Stimulated activated CD4-positive, alpha-beta T cell treated with anti-CD3 and anti-CD28 coated beads, Interleukin-4, amount 100 ng/mL, for 4 hours (primary cell): Measurements from ENCODE around the gene NPTN.
A peak's percentile ranks its signal among the peaks of the same experiment; 100 is the strongest.
"Not testable (repeated sequence)": the region's sequence is repeated elsewhere in the genome, so short reads cannot be mapped to it uniquely, and the experiment has no call there.

Experiments used
- DNase-seq, 2 experiments: peaks; one replicate each; pipeline ENCODE4 v3.0.0-alpha.2; 2020

NPTN gene

DNA sequence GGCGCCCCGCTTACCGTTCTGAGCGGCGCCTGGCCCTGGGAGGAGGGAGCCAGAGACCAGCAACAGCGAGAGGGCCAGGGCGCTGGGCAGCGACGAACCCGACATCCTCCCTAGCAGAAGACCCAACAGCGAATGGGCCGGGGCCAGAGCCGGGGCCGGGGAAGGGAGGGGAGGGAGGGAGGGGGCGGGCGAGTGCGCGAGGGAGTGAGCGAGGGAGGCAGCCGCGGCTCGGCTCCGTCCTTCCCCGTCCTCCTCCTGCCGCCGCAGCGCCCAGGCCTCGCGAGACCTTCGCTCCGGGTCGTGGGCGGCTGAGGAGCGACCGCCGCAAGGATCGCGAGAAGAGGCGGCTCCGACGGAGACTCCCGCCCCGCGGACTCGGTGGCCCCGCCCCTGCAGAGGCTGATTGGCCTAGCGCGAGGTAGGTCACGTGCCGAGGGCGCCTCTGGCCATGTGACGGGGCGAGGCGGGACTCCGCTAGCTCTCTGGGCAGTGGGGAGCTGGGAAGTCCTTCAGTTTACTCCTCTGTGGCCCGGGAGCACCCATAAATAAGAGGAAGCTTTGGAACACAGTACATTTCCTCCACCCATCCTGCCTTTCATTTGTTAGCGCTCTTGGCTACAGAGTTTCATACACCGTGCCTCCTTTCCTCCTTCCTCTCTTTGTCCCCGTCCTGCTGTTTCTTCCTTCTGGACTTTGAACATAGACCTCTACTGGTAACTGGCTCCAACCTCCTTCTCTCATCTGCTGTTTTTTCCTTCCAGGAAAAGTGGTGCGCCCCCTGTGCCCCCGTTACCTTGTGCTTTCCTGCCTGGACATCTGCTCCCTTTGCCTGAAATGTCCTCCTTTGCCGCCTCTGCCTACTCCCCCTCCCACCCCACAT lies at the start of gene NPTN:
Gene NPTN, minus strand, starts transcription at position 279 of the 880 bp plus-strand sequence. Its CDS starts 174 bp downstream, at position 105.
- DNase-seq, result peak; percentile 99

DNA sequence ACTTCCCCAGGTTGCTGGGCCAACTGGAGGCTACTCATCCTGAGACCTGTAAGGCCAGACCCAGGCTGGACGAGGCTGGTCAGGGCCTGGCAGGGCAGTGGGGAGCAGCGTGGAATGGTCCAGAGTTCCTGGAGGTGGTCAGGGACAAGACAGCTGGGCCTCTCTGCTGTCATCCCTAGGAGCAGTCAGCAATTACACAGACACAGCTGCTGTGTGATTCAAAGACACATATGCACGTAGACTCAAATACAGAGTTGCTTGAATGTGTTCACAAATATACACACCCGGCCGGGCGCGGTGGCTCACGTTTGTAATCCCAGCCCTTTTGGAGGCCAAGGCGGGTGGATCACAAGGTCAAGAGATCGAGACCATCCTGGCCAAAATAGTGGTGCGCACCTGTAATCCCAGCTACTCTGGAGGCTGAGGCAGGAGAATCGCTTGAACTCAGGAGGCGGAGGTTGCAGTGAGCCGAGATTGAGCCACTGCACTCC lies 49.5 kb upstream of the NPTN start:
- DNase-seq, result no peak

DNA sequence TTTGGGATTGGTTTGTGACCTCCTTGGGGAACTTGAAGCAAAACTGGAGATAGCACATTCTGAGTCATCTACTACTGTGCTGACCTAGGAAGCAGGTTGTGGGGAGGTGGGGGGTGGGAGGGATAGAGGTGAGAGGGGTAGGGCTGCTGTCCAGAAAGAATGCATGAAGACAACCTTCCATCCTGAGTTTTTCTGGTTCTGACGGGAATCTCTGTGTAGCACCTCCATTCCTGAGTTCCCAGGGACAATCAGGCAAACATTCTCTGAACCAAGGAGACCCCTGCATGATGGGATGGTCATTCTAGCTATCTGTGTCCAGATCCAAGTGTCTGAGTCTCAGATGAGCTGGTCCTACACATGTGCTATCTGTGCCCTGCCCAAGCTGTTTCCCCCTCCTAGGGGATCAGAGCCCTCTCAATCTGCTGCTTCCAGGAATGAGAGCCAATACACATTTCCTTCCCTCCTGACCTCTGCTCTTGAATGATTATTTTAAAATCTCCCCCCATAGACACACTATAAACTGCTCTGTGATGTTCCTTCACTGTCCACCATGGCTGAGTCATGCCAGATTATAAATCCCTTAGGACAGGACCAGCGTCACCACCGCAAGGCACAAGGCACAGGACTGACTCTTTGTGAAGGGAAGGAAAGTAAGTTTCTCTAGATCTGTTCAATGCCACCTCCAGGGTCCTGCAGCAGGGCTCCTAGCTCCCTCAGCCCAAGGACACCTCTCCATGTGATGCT lies 48.8 kb upstream of the NPTN start:
- DNase-seq, result no peak

DNA sequence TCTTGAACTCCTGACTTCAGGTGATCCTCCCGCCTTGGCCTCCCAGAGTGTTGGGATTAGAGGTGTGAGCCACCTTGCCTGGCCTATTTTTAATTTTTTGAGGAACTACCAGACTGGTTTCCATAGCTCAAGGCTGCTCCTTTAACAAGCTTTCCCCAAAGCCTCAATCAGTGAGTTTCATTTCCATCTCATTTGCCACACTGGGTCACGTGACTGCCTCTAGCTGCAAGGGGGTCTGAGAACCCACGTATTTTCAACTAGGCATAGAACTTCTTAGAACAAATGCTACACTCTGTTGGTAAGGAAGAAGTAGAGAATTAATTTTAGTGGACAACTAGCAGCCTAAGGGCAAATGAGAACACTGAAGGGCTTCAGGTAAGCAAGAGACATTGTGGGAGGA lies 47.9 kb upstream of the NPTN start:
- DNase-seq, result no peak

DNA sequence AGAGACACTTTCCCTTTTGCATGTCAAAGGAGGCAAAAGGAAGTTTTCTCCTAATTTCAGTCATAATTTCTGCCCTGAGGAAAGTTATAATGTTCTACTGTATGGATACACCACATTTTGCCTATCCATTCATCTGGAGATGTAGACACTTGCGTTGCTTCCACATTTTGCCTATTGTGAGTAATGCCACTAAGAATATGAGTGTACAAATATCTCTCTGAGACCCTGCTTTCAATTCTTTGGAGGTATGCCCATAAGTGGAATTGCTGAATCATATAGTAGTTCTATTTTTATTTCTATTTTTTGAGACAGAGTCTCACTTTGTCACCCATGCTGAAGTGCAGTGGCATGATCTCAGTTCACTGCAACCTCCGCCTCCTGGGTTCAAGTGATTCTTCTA lies 47.4 kb upstream of the NPTN start:
- DNase-seq, result no peak

DNA sequence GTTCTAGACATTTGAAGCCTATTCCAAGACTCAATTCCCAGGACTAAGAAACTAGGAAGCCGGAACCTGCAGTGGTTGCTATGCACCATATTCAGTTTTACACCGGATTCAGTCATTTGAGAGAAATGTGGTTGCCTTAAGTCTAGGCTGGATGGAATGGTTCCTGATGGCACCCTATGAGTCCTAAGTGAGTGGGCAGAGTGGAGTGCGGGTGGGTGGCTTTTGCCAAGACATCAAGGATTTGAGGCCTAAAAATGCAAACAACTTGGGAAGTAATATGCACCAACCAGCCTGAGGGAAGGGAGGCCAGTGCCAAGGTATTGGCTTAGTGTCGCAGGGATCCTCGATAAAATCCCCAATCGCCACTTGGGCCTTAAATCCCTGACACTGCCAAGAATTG lies 46.8 kb upstream of the NPTN start:
- DNase-seq, result no peak

DNA sequence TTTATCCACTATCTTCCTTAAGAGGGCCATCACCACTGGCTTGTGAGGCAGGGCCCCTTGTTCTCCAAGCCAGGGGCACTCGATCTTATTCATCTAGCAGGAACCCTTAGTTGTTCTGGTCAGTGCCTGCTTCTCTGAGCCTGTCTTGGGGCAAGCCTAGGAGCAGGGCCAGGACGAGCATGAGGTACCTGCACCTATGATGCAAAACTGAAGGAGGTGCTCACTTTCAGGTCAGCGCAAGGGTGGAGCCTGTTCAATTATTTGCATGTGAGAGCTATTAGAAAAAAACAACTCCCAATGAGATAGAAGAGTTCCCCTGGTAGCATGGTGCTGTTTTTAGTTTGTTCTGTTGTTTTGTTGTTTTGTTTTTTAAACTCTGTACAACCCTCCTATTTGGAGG lies 46.0 kb upstream of the NPTN start:
- DNase-seq, result no peak

DNA sequence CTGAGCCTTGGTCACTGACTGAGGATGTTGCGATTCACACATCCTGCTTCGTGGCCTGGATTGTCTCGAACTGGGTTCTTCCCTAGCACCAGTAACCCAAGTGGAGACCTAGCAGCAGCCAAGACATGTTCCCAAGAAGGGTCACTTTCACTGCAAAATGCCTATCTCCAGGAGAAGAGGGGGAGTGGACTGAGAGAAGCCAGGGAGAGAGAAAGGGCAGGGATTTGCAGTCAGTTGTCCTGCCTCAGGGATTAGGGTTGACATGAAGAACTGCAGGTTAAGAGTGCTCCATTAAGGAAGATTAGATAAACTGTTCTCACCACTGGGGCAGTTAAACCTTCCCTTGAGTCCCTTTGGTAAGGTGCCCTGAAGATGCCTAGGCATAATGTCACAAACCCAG lies 45.3 kb upstream of the NPTN start:
- DNase-seq, result no peak

DNA sequence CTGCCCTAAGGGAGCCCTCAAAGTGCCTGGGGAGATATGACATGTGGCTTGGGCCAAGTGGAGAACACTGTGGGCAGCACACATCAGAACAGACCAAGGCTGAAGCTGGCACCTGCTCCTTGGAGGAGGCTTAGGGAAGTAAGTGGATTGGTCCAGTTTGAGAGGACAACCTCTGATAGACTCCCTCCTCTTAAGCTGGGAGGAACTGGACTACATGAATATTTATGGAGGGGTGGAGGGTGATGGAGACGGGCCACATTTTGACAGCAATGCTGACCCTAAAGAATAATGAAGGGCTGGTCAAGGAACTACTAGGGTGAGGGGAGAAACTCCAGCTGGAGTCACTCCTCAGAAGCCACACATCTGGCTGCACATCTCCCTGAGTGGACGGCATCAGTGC lies 44.5 kb upstream of the NPTN start:
- no peak for DNase-seq

DNA sequence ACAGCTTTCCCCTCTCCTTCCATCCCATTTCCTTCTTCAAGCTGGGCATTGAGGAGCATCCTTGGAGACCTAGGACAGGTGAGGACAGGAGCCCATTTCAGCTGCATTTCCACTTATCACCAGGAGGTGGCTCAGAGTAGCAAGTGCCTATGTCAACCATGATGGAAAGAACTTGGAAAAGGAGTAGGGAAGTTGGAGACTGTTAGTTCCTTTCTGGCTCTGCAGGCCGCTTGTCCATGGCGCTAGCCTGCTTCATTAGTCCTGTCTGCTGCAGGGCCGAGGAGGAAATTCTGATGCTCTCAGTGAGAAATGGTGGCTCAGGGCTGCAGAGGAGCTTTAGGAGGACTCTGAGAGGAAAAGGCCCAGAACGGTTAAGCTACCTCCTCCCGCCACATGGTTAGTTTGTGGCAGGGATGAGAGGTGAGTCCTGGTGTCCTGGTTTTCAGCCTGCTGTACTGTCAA lies 44.0 kb upstream of the NPTN start:
- DNase-seq, result peak; percentile 36 to 44

DNA sequence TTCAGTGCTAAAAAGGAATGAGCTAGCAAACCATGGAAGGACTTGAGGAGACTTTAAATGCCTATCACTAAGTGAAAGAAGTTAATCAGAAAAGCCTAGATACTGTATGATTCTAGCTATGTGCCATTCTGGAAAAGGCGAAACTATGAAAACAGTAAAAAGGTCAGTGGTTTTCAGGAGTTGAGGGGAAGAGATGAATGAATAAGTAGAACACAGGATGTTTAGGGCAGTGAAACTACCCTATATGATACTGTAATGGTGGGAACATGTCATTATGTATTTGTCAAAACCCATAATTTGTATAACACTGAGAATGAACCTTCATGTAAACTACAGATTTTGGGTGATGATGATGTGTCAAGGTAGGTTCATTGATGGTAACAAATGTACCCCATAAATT lies 41.4 kb upstream of the NPTN start:
- no peak for DNase-seq

DNA sequence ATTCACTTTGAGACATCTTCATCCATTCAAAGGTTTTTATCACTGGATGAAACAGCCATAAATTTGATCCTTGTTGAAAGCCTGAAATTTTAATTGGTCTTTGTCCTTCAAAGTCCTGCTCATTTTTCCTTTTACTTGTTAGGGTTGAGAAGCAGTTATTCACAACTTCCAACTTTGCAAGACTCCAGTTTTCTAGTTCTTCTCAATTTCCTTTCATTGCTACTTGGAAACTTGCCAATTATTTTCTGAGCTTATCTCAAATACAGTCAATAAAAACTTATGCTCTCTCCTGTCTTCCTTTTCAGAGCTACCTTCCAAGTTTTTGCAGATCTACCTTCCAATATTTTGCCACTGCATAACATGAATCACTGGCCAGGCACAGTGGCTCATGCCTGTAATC lies 27.3 kb upstream of the NPTN start:
- no peak for DNase-seq

DNA sequence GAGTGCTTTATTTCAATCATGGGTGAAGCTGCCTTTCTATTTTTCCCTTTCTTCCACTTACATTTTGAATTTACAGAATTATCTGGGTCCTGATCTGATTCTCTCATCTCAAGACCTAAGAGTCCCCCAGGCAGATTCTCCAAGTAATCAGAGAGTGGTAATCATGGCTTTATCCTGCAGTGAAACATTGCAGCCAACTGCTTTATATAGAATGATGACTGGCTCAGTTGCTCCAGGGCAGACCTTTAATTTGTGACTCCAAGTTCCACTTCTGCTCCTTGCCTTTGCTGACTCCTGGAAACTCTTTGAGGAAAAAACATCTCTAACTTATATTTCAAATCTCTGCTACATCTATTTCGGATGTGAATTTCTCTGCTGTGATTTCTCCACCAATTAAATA lies 25.5 kb upstream of the NPTN start:
- DNase-seq, result no peak

DNA sequence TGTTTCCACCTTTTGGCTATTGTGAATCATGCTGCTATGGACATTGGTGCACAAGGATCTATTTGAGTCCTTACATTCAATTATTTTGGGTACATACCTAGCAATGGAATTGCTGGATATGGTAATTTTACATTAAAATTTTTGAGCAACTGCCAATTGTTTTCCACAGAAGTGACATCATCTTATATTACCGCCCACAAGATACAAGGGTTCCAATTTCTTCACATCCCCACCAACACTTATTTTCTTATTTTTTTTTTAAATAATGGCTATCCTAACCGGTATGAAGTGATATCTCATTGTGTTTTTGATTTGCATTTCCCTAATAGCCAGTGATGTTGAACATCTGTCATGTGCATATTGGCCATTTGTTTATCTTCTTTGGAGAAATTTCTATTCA lies 22.5 kb upstream of the NPTN start:
- no peak for DNase-seq

DNA sequence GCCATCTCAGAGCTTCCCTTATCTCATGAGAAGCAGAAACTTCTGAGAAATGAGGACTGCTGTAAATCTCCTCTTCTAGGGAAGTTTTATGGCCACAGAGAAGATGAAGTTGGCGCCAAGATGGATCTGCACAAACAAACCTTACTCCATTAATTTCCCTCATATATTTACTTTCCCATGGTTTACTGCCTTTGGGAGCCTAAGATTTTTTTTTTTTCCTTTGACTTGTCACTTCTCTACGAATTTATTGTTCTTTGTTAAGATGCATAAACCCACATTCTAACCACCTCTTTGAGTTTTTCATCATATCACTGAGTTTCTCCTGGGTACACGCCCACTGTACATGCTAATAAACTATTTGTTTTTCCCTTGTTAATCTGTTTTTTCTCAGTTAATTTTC lies 21.5 kb upstream of the NPTN start:
- DNase-seq, result no peak

DNA sequence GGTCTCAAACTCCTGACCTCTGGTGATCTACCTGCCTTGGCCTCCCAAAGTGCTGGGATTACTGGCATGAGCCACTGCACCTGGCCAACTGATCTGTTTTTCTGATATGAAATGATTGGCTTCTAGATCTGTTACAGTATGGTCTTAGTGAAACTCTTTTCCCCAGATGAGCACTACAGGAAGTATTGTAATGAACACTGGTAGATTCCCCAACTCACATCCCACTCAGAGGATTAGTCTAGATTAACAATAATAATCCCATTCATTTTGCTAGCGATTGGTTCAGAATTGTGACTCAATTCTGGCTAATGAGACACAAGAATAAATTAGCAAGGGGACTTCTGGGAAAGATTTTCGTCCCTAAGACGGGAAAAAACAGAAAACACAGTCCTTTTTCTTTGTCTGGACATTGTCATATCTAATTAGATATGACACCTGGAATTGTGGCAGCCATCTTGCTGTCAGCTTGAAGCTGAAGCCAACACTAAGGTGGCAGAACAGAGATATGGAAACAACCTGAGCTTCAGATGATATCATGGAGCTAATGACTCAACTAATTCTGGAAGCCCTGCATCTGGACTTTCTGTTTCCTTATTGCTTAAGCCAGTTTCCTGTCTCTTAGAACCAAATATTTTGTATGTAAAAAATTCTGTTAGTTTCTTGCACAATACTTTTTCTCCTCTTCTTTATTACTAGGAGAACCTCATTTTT lies 17.4 kb upstream of the NPTN start:
- DNase-seq, result no peak

DNA sequence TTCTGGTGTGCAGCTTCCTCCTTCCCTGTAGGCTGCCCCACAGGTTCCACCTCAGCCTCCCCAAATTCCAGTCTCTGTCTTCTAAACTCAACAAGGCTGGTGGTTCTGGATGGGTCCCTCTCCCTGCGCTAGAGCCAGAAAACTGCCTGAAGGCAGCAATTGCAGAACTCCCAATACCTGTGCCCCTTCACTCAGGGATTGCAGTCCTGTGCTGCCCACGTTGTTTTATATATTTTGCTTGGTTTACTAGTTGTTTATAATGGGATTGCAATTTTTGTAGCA lies 14.8 kb upstream of the NPTN start:
- DNase-seq, result no peak

DNA sequence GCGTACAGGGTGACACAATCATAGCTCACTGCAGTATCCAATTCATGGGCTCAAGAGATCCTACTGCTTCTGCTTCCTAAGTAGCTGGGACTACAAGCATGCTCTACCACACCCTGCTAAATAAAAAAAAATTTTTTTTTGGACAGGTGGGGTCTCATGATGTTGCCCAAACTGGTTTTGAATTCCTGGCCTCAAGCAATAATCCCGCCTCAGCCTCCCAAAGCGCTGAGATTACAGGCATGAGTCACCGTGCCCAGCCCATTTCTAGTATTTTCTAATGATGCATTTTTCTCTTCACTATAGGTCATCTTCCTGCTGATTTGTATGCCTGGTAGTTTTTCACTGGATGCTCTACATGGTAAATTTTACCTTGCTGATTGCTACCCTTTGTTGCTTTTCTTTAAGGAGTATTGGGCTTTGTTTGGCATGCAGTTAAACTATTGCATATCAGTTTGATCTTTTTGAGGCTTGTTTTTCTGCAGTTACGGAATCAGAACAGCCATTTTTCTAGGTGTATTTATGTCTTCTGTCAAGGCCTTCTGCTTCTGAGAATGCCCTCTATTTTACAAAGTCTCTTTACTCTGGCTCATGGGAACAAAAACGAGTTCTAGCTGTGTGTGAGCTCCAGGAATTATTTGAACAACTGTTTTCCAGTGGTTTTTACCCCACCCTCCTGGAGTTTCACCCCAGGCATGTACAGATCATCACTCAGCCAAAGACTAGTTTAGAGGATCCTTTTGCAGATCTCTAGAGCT lies 14.2 kb upstream of the NPTN start:
- DNase-seq, result no peak

DNA sequence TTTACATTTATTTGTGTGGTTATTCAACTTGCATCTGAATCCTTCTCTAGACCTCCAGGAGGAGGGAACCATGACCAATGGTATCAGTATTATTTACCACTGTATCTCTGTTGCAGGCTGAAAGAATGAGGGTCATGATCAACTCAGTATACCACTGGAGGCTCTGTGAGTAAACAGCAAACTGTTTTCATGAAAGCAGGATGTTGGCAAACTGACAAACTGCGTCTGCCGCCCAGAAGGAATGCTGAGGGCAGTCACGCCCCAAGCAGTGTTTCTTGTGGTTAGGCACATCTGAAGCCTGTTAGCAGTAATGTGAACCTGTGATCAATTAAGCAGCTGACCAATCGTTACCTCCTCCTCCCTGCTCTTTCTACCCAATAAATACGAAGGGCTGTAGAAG lies 6.3 kb upstream of the NPTN start:
- DNase-seq, result not testable (repeated sequence)

DNA sequence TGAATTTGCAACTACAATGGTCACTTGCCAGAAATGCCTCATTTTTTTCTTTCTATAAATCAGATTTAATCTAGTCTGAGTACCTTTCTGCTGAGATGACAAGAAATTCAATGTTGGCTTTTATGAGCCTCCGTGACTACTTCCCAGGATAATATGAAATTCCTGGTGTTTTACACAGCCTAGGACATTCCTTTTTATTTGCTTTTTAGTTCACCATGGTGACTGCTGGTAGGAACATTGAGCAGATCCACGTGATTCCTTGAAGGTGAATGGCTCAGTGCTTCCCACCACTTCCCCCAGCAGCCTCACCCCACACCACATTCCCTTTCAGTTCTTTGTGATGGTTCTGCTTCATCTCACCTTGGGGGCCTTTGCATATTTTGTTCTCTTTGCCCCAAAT lies 4.3 kb upstream of the NPTN start:
- DNase-seq, result no peak

DNA sequence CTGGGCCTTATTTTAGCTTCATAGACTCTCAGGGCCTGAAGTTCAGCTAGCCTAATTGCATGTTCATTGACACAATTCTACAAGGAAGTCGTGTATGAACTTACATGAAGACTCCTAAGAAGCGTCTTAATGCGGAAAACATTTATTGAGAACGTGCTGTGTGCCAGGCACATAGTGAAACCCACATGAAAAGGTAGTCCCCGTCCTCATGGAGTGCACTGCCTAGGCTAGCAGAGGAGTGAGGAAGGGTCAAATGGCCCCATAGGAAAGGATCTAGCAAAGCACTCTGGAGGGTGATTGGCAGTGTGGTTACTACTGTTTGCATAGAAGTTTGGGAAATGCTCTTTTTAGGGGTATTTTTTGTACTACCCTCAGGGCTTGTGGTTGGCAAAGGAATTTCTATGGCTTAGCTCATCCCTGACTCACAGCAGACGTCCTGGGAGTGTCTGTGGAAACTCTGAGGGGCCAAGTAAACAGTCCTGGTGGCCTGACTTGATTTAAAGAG lies 854 bp upstream of the NPTN start:
- no peak for DNase-seq

DNA sequence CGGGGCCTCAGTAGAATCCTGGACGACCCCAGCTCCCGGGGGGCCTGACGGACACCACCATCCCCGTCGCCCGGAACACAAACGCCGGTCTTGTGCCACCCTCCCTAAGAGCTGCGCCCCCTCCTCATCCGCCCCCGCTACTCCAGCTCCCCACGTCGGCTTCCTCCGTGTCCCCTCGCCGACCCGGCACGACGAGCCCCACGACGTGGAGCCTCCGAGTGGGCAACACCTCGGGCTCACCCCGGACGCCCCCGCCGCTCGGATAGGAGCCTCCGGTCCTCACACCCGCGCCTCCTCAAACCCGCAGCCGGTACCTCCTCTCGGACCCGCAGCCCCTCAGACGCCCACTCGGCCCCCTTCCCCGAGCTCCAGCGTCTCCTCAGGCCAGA lies 525 bp downstream of the NPTN start:
- peak in 1 of 2 experiments; percentile 9 for DNase-seq
